DND-41 (cell line): Measurements from ENCODE around the gene PIK3R4.

ENCODE experiments used
- CTCF ChIP-seq: IDR thresholded peaks from 2 replicates; pipeline ENCODE4 v1.5.1; 2012; ENCODE audit warnings: borderline replicate concordance, low read length, moderate library complexity, mild to moderate bottlenecking; ENCODE audit not compliant: poor library complexity, severe bottlenecking; ENCODE audit errors: extremely low read depth
- EZH2 ChIP-seq: IDR thresholded peaks from 3 replicates; pipeline ENCODE4 v1.6.1; 2012; ENCODE audit warnings: borderline replicate concordance, low read depth, mild to moderate bottlenecking, moderate library complexity, low read length, inconsistent platforms; ENCODE audit not compliant: severe bottlenecking

DNA sequence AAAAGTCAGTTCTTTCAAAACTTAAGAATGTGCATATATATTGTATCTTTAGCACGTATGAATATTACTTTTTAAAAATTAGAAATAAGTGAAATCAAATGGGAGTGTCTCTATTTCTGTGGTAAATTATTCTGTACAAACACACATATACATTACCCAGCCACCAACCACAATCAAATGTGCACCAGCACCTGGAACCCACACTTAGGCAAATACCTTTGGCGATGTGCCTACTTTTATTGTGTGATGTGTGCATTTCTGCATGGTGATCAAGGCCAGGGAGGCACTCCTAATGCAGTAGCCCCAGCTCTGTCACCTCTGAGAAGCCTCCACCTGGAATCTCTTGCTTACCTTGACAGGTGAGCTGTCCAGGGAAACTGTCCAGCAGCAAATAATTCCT, 76.9 kb downstream of the PIK3R4 start:
- TF ChIP-seq CTCF, result no peak
- TF ChIP-seq EZH2, result no peak
